ENCODE measurements around the gene SSBP3.

Gene SSBP3

DNA sequence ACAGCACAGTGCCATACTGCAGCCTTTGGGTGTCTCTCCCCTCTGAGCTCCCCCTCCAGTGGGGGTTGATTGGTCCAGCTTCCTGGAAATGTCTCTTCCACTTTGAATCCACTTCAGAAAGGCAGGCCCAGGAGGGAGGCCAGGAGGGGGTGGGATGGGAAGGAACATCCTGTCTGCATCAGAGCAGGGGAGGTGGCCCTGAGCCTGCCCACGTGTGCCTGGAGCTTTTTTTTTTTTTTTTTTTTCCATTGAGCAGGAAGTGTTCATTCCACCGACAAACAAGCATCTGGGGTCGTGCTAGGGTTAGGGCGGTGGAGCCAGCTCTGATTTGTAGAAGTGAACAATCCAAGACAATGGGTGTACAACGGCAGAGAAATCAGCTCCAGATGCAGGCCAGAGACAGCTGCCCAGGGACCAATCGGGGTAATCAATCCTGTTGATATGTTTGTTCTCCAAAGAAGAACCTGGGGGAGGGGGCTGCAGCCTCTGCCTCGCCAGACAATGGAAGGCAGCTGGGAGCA lies 93.3 kb downstream of the SSBP3 start:
- in situ Hi-C loops (cut with MboI; ENCODE audit: low sequenced_read_pairs), result no loop called here

DNA sequence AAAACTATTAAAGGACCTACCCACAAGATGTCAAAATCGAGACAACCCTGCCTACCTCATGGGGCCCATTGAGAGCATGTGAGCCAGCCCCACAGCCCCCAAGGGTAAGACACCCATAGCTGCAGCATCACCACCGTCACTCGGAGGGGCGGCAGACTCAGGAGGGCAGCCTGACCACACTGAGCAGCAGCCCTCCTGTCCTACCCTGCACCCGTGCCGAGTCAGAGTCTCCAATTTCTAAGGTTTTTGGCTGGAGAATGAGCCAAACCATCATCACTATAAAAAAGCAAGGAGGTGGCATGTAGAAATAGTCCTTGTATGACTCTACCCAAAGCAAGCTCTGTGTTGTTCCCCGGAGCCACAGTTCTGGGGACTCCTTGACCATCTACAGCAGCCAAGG lies 94.7 kb downstream of the SSBP3 start:
- in situ Hi-C loops (cut with MboI; ENCODE audit: low sequenced_read_pairs), result no loop called here

DNA sequence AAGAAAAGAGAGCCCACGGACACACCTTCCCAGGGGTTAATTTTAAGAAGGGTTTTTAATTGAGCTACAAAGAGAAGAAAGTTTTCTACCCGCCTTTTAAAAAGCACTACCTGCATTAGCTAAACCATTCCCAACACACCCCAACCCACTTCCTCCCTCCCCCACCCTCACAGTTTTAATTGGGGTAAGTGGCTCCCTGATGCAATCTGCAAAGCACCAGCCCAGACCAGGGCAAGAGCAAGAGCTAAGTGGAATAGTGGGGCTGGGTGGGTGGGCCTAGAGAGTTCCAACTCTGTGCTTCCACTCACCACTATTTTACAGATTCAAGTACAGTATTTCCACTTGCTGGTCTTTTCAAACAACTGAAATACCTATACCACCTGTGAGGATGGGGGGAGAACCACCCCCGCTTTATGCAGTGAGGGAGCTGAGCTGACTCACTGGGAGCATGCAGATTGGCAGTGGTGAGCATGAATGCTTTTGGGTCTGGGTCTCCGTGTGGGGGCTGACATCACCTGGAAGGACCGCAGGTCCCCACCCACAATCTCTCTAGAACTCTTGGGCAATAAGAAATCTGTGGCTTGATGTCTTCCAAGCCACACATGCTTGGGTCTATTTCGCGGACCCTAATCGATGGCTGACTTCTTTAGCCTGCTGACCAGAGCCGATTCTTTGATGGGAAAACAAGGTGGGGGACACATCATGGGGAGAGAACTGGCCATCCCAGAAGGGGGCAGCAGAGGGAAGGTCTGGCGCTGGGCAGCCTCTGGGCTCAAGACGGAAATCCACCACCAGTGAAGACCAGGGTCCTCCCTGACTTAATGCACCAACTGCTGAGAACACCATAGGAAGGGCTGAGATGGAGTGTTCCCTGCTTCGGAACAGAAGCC lies 95.5 kb downstream of the SSBP3 start:
- in situ Hi-C loops (cut with MboI; ENCODE audit: low sequenced_read_pairs), result no loop called here

DNA sequence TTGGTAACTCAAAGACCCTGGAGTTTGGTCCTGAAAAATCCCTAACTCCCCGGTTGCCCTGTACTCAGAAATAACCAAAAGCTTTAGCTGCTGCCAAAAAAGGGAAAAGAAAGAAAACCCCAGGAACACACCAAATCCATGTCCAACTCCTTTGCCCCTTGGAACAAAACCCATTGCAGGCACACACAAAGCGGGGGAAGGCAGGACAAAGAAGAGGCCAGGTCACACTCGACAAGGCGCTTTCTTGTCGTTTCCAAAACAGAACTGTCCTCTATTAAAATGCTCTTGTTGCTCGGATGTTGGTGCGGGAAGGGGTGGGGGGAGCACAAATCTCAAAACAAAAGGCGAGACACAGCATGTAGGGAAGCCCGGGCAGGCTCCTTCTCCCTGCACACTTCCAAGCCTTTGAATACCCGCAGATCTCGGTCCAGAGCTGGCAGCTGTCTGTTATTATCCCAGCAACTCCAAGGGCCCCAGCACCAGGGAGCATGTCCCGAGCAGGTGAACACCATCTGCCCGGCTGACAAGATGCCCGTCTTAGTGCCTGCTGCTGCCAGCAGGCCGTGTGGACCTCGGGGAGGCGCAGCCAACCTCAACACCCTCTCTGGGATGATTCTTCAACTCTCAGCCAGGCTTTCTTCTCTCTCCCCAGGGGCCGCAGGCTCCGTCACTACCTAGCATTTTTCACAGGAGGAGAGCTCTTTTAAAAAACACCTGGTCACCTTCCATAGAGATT lies 96.4 kb downstream of the SSBP3 start:
- in situ Hi-C loops (cut with MboI; ENCODE audit: low sequenced_read_pairs), result no loop called here

DNA sequence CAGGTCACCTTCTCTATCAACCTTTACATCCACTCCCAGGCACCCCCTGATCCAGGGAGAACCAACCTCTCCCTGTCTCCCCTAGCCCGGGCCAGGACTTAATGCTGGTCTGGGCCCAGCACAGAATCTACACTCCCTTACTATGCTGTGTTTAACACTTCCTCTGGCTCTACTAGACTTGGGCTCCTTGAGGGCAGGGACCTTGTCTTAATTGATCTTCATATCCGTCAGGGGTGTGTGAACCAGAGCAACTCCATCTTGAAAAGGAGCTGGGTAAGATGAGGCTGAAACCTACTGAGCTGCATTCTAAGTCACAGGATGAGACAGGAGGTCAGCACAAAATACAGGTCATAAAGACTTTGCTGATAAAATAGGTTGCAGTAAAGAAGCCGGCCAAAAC lies 98.9 kb downstream of the SSBP3 start:
- in situ Hi-C loops (cut with MboI; ENCODE audit: low sequenced_read_pairs), result no loop called here

DNA sequence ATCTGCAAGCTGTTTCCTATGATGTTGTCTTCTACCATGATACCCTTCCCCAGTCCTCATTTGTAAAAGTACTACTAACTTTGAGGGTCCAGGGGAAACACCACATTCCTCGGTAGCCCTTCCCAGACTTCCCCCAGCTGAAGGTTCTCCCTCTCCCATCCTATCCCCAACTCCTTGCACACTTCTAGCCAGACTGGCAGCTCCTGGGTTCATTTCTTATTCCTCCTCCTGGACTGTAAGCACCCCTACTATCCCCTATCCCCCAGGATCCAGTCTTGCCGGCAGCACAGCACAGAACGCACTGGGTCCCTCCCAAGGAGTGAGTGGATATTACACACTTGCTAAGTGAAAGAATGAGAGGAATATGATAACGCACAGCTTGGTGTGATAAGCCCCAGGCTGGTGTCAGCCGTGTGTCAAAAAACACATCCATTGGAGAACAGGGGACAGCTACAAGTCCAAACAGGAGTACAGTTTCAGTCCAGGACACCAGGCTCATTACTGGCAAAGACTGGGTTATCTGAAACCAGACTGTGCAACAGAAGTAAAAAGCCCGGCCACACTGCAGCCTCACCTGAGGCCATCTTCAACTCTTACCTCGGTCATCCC lies 100.2 kb downstream of the SSBP3 start:
- in situ Hi-C loops (cut with MboI; ENCODE audit: low sequenced_read_pairs), result no loop called here

DNA sequence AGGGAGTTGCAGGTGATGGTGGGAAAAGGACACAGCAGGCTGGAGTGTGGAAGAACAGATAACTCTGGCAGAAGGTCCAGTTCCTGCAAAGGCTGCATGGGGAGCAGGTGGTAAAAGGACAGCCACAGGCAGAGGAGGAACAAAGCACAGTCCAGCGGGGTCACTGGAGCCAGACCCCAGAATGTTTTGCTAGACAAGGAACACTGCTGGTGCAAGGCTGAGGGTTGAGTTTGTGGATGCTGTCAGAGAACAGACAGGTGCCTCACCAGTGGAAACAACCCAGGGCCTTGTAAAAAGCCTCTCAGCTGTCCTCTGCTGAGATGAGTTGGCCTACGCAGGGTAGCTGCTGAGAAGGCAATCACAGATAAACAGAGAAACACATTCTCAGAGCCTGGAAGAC lies 101.7 kb downstream of the SSBP3 start:
- in situ Hi-C loops (cut with MboI; ENCODE audit: low sequenced_read_pairs), result no loop called here

DNA sequence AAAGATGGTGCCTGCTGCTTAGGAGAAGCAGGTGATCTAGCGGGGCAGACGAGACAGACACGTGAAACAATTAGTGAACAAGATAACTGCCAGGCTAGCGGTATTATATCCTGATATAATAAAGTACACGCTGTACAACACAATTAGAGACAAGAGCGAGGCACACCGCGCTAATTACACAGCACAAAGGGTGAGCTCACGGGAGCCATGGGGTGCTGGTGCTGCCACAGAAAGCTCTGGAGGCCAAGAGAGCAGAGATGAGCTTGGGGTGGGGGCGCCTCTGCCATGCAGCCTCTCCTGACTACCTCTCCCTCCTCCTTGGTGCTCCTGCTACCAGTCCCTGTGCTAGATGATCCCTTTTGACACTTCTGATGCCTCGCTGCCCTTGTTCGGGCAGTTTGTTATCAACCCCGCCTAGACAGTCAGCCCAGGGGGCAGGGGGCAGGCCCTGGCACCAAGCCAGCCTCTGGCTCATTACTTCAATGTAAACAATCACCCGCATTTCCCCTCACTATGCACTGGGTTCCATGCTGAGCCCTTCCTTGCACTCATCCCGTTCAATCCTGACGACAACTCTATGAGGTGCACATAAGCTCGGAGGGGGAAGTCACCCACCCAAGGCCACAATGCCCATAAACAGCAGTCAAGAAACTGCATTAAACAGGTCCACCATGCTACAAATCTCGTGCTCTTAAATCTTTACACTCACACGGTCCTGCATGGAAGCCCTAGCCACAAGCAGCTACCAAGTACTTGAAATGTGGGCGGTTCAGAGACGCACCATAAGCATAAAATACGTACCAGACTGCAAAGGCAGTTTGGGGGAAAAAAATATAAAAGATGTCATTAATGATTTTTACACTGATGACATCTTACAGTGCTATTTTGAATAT lies 103.0 kb downstream of the SSBP3 start:
- in situ Hi-C loops (cut with MboI; ENCODE audit: low sequenced_read_pairs), result no loop called here

DNA sequence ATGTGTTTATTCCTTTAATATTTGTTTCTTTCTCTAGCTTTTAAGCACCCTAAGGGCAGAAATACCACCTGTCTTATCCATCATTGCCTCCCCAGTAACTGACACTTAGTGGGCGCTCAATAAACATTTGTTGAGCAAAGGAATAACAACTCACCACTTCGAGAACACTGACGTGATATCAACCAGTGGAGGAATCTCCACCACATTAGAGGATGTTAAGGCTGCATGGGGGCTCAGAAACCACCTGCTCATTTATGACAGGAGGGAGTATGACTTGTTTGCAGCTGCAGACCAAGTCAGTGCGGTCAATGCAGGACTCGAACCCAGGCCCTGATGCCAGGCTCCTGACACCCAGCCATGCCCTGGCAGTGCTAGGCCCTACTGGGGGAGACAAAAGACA lies 103.6 kb downstream of the SSBP3 start:
- in situ Hi-C loops (cut with MboI; ENCODE audit: low sequenced_read_pairs), result no loop called here

DNA sequence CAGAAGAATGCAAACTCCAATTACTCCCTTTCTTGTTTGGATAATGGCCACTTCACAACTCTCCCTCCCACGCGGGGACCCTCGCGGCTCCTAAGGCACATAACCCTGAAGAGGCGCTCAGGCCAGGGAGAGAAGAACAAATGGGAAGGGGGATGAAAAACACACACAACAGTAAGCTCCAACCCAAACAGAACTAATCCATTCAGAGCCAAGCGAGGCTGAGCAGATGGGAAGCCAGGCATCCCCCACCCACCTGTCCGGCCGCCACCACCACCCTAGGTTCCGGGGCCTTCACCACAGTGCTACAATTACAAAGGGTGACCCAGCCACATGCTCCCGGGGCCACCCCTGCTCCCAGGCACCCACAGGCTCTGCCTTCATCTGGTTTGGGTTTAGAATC lies 104.7 kb downstream of the SSBP3 start:
- in situ Hi-C loops (cut with MboI; ENCODE audit: low sequenced_read_pairs), result no loop called here

DNA sequence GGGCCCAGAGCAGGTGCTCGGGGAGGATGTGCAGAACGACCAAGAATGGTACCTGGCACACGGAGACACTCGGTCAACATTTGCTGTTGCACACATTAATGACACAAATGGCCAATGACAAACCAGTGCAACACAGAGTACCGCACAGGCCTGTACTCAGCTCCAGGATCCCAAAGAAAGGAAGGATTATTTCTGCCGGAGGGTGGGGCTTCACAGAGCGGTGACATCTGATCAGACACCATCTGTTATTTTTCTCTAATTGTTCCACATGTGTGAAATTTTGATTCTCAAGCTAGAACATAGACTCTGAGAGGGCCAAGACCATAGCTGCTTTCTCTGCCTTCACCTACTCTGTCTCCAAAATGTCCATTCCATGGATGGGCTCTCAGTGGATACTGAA lies 105.8 kb downstream of the SSBP3 start:
- in situ Hi-C loops (cut with MboI; ENCODE audit: low sequenced_read_pairs), result no loop called here

DNA sequence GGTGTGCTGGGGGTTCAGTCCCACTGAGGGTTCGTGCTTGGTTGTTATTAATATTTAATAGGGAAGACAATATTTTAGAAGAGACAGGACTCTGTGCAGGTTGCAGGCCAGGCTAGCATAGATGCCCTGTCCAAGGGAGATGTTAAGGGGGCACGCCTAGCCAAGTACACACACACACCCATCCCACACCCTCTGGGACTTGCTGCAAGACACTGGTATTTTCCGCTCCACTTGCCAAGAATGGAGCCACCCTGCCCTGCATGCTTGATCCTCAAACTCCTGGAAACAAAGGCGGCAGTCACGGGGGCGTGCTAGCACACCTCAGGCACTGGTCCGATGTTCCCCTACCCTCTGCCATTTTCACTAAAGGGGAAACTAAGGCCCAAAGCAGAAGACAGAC lies 107.2 kb downstream of the SSBP3 start:
- in situ Hi-C loops (cut with MboI; ENCODE audit: low sequenced_read_pairs), result no loop called here

DNA sequence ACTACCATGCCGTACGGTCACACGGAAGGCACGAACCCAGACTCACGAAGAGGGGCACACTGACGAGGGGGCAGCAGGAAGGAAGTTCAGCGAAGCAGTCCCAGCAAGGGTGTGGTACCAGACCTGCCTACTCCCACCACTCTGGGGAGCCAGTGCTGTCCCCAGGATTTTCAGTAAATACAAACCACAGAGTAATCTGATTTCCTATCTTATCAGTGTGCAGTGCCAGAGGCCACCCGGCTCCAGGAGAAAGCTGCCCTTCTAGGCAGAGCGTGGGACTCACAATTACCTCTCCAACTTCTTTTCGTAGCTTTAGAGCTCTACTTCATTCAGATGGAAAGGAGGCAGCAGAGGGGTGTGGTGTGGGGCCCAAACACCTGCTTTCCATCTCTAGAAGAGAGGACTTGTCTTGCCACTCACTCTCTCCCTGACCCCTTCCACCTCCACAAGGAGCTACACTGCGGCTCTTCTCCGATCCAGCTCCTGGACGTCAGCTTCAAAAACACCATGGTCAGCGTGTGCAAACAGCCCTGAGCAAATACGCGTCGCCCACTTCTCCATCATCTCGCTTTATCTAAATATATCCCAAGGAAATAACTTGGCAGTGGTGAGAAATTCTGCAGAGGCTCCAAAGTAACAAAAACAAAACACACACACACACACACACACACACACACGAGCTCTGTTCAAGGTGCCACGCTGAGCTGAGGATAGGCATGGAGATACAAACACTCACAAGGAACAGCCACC lies 107.7 kb downstream of the SSBP3 start:
- in situ Hi-C loops (cut with MboI; ENCODE audit: low sequenced_read_pairs), result no loop called here

DNA sequence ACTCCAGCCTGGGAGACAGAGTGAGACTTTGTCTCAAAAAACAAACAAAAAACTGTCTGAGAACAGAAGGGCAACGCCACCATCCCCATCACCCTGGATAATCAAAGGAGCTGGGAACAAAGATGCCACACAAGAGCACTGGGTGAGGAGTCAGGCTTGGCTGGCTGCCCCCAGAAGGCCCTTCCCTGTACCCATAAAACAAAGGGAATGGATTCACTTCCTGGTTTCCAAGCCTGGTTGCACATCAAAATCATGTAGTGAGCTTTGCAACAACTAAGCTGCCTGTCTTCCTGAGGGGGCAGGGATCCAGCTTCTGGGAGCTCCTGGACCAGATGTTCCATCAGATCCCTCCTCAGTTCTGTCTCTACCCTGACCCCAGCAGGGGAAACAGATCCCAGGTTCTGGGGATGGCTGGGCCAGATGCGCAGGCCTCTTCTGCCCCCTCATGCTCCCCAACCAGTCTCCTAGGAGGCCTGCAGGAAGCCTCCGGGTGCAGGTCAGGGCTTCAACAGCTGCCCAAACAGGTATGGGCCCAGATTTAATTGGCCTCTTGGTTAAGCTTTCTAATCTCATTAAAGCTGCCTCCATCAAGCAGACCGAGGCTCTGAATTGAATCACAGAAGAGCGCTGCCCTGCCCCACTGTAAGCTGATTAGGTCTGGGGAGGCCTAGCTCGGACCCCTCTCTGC lies 108.5 kb downstream of the SSBP3 start:
- in situ Hi-C loops (cut with MboI; ENCODE audit: low sequenced_read_pairs), result no loop called here

DNA sequence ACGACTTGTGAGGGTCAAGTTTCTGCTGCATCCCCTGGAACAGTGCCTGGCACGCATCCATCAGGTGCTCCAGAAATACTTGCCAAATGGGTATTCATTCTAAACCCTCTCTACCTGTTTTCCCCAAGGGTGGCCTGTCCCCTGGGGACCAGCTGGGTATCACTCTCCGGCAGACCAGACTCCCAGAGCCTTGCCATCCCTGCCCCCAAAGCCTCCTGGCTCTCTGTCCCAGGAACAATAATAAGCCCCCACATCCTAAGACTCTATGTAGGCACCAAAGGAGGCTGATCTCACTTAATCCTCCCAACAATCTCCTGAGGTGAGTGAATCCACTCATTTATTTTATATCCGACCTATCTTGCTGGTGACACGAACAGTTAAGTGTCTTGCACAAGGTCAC lies 109.5 kb downstream of the SSBP3 start:
- in situ Hi-C loops (cut with MboI; ENCODE audit: low sequenced_read_pairs), result no loop called here

DNA sequence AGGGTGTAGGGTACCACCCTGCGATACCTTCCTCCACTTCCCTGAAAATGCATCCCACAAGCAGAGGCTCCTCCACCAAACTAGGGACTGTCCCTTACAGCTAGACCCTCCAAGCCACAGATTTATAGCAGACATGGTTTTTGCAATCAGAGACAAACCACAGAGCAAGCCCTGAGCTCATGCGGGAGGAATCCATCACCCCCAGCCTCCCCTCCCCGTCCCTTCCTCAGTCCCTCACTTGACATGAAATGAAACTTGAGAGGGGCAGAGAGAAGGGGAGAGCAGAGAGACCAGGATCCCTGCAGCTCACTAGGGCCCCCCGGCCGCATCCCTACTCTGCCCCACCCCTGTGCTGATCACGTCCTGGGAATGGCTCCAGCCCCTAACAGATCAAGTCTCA lies 111.3 kb downstream of the SSBP3 start:
- in situ Hi-C loops (cut with MboI; ENCODE audit: low sequenced_read_pairs), result no loop called here

DNA sequence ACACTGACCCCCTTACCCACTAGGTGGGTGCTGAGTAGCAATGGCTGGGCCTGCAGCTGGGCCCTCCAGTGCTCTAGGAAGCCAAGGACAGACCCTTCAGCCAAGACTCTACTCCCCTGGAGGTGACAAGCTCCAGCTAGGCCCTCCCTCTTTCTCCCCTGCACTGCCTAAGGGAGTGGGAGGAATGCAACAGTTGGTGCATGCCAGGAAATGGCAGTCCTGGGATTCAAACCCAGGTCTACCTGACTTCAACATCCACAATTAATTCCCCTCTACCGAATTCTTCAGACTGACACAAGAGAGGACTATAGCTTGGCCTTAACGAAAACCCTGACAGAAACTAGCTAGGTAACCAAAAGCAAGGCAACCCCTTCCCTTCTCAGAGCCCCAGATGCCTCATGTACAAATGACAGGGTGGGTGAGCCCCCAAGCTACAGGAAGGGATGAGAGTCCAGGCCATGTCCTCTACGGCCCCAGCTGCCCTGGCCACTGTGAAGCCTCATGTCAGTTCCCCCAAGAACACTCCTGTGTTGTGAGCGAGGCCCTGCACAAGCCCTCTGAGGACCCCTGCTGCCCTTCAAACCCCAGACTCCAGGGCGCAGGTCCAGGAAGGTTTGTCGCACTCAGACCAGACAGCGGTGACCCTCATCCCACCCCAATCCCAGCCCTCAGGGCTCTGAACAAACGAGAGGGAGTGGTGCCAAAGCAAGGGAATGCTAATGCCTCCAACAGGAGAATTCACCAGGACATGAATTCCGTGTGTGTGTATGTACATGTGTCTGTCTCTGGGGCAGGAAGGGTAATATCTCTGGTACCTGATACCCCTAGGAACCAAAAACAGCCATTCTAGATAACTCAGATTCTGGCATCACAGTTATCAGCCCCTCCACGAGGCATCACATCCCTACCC lies 113.9 kb downstream of the SSBP3 start:
- in situ Hi-C loops (cut with MboI; ENCODE audit: low sequenced_read_pairs), result no loop called here

DNA sequence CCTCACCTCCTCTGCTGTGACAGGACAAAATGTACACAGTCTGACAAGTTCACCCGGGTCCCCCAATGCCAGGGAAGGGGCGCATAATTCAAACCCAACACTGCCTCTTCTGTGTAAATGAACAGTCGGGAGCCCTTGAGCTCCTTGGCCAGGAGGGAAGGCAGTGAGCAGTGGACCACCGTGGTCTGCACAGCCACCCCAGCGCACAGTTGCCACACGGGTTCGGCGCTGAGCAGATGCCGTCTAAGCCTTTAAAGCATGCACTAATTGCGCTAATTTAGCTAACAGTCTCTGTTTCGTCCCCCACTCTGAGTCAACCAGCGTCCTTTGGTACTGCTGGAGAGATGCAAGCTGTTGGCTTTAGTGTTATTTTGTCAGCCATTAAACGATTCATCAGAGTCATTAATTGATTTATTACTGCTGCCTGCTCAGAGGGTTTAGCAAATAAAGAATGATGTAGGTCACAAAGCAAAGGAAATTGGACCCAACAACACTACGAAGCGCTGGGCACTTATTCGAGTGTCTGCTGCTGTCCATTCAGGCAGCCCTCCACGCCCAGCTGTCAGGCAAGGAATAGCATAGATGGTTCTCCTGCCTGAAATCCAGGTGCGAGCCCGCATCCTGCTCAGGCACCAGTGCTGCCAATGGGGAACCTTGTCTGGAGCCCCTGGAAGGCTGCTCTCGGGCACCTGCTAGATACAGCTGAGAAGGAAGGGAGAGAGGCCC lies 114.8 kb downstream of the SSBP3 start:
- in situ Hi-C loops (cut with MboI; ENCODE audit: low sequenced_read_pairs), result no loop called here
